Spleen (tissue), 7 donors: ENCODE measurements around the gene PLOD1.

ENCODE experiments used
- CTCF ChIP-seq, 11 experiments: fragments of 200-600 bp in 7 of 11; fragments of 450-650 bp in 4 of 11; sonication (generic) in 4 of 11; IDR thresholded peaks in 8 of 11; conservative IDR thresholded peaks in 3 of 11; 1 replicate in 7 of 11; 2 replicates in 4 of 11; pipeline versions ENCODE4 v1.4.0 to v1.8.0; 2016 to 2021; ENCODE audit warnings: antibody characterized with exemption in 11 of 11, inconsistent platforms in 4 of 11, mild to moderate bottlenecking in 1 of 11
- POLR2A ChIP-seq, 3 donors: fragments of 450-650 bp; IDR thresholded peaks; one replicate each; pipeline ENCODE4 v1.5.1; 2017; ENCODE audit warnings: antibody characterized with exemption in 3 of 3, mild to moderate bottlenecking in 1 of 3
- POLR2AphosphoS5 ChIP-seq, 3 donors: sonication (generic); formaldehyde crosslinking; IDR thresholded peaks; one replicate each; pipeline ENCODE4 v1.5.1; 2017; ENCODE audit warnings: antibody characterized with exemption in 3 of 3
- donor health status: DM: no; HTN: no; CAD: no; lungs with moderate emphysema.
- donor health status: DM: no; HTN: no; CAD: no.
- donor health status: DM: no; HTN: no; CAD: no.

DNA sequence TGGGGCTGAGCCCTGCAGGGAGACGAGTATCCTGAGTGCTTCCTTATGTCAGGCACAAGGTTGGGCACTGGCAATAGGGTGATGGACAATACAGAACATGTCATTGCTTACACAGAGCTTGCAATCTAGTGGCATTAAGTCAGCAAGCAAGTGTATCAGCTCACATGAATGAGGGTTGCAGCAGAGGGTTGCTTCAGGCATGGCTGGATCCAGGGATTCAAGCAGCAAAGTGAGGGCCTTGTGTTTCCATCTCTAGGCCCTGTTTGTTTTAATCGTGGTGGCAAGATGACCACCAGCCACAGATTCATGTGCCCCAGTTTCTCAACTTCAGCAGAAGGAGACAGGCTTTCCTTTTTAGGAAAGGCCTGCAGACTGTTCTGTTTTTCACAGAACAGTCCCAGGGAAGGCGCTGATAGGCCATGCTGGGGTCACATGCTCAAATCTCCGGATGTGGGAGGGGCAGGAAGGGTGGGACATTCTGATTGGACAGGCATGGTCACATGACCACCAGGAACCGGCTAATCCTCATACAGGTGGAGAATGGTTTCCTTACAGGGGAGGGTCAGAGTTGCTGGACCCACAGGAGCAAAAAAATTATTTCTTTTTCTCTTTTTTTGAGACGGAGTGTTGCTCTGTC is 14.4 kb downstream of the PLOD1 start:
- TF ChIP-seq CTCF (IDR thresholded peaks at IDR 0.05 in 8 of 11, conservative IDR thresholded peaks at IDR 0.05 in 3 of 11), result no peak
- TF ChIP-seq POLR2A (IDR thresholded peaks at IDR 0.05), result no peak
- TF ChIP-seq POLR2AphosphoS5 (IDR thresholded peaks at IDR 0.05), result no peak
